Vagina (tissue), 2 donors: ENCODE data around the gene SCAF8.

Experiments
- POLR2A ChIP-seq, 2 donors: fragments of 450-650 bp; IDR thresholded peaks; one replicate each; pipeline ENCODE4 v1.6.1; 2017; ENCODE audit warnings: antibody characterized with exemption in 2 of 2, mild to moderate bottlenecking in 2 of 2, moderate library complexity in 2 of 2
- POLR2AphosphoS5 ChIP-seq, 2 donors: sonication (generic); formaldehyde crosslinking; IDR thresholded peaks; one replicate each; pipeline ENCODE4 v1.9.0; 2017; ENCODE audit warnings: antibody characterized with exemption in 2 of 2, mild to moderate bottlenecking in 2 of 2, low read depth in 1 of 2; ENCODE audit not compliant: insufficient read depth in 1 of 2
- TF ChIP-seq, protein P1 (sequence below), 3 experiments: fragments of 450-650 bp in 2 of 3; fragments of 200-600 bp in 1 of 3; sonication (generic) in 1 of 3; IDR thresholded peaks; one replicate each; pipeline ENCODE4 v1.5.1; 2017 to 2019; ENCODE audit warnings: antibody characterized with exemption in 3 of 3, mild to moderate bottlenecking in 2 of 3, moderate library complexity in 2 of 3

DNA sequence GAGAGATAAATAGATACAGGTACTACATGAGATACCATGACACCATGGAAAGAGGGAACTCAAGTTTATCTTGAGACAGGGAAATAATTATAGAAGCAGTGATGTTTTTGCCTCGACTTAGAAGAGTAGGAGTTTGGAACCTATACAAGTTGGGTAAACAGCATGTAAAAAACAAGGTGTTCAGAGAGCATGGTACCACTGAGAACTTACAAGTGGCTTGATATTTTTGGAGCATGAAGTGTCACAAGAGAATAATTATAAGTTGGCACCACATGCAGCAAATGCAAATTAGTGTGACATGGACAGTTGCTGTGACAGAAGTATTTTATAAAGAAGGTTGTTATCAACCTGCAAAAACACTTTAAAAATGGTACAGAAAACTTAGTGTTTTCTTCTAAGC is 47.1 kb upstream of the SCAF8 start:
- no peak for TF ChIP-seq POLR2AphosphoS5 (IDR thresholded peaks at IDR 0.05; ENCODE audit: insufficient read depth in 1 of 2, low read depth in 1 of 2)
- TF ChIP-seq POLR2A (IDR thresholded peaks at IDR 0.05), result no peak
- TF ChIP-seq, protein P1, sequence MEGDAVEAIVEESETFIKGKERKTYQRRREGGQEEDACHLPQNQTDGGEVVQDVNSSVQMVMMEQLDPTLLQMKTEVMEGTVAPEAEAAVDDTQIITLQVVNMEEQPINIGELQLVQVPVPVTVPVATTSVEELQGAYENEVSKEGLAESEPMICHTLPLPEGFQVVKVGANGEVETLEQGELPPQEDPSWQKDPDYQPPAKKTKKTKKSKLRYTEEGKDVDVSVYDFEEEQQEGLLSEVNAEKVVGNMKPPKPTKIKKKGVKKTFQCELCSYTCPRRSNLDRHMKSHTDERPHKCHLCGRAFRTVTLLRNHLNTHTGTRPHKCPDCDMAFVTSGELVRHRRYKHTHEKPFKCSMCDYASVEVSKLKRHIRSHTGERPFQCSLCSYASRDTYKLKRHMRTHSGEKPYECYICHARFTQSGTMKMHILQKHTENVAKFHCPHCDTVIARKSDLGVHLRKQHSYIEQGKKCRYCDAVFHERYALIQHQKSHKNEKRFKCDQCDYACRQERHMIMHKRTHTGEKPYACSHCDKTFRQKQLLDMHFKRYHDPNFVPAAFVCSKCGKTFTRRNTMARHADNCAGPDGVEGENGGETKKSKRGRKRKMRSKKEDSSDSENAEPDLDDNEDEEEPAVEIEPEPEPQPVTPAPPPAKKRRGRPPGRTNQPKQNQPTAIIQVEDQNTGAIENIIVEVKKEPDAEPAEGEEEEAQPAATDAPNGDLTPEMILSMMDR (IDR thresholded peaks at IDR 0.05), result no peak
